GM23338 (cell line): ENCODE measurements around the gene LRMDA. TPM values are rescaled to one million over a fixed set of nuclear protein-coding genes. Genes with fewer than 3 reads are reported as not detected.

Source experiments
- CREB1 ChIP-seq: fragments of 250-450 bp; sonication (Bioruptor Pico); IDR thresholded peaks from 2 replicates; pipeline ENCODE4 v1.5.0; 2020; ENCODE audit warnings: low read depth, mild to moderate bottlenecking, moderate library complexity
- CTCF ChIP-seq, 2 experiments: fragments of 200-600 bp in 1 of 2; sonication (generic) in 1 of 2; conservative IDR thresholded peaks; 2 replicates each; pipeline versions ENCODE4 v1.5.1 to v1.6.1; 2016 to 2017; ENCODE audit warnings: antibody characterized with exemption in 2 of 2, low read depth in 2 of 2, mild to moderate bottlenecking in 2 of 2, moderate library complexity in 1 of 2
- EZH2 ChIP-seq: fragments of 200-600 bp; sonication (generic); IDR thresholded peaks from one replicate; pipeline ENCODE4 v1.8.0; 2017; ENCODE audit warnings: antibody characterized with exemption, mild to moderate bottlenecking, low read depth; ENCODE audit not compliant: unreplicated experiment
- EZH2phosphoT487 ChIP-seq: fragments of 200-600 bp; sonication (generic); IDR thresholded peaks from one replicate; pipeline ENCODE4 v1.8.1; 2018; ENCODE audit warnings: antibody characterized with exemption; ENCODE audit not compliant: unreplicated experiment
- JUNB ChIP-seq: IDR thresholded peaks from one replicate; pipeline ENCODE4 v1.6.1; 2016; ENCODE audit warnings: antibody characterized with exemption; ENCODE audit not compliant: unreplicated experiment
- NANOG ChIP-seq: IDR thresholded peaks from 2 replicates; pipeline ENCODE4 v1.6.1; 2016; ENCODE audit warnings: antibody characterized with exemption, borderline replicate concordance
- POLR2AphosphoS5 ChIP-seq: IDR thresholded peaks from 2 replicates; pipeline ENCODE4 v1.6.1; 2016; ENCODE audit warnings: antibody characterized with exemption, low read depth
- ZNF114 ChIP-seq: fragments of 250-450 bp; sonication (Bioruptor Pico); IDR thresholded peaks from 2 replicates; pipeline ENCODE4 v1.5.0; 2020; ENCODE audit warnings: mild to moderate bottlenecking, moderate library complexity
- ZNF331 ChIP-seq: fragments of 250-450 bp; sonication (Bioruptor Pico); IDR thresholded peaks from 2 replicates; pipeline ENCODE4 v1.5.0; 2020; ENCODE audit warnings: low read depth, mild to moderate bottlenecking, moderate library complexity
- ZNF462 ChIP-seq: fragments of 250-450 bp; sonication (Bioruptor Pico); IDR thresholded peaks from 2 replicates; pipeline ENCODE4 v1.5.0; 2020; ENCODE audit warnings: mild to moderate bottlenecking, moderate library complexity
- polyA plus RNA-seq: library from polyadenylated mRNA; unstranded; fragments of >200 nt; fragmentation: Nextera tagmentation; extraction: Ambion mirVana; gene quantifications from 2 replicates; pipeline ENCODE4 v1.2.1, GENCODE V29; 2016
- total RNA-seq: library from RNA; depleted of rRNA; stranded (reverse); fragments of >200 nt; shearing (Covaris generic); gene quantifications from 2 replicates; pipeline ENCODE4 v1.2.3, GENCODE V29; 2014
- TF ChIP-seq, protein P1 (sequence below): IDR thresholded peaks from 2 replicates; pipeline ENCODE4 v1.6.1; 2016; ENCODE audit warnings: antibody characterized with exemption

The LRMDA gene
- total and polyA plus RNA-seq, 2 experiments from 2014 or later = 0.90 to 1.8 TPM

DNA sequence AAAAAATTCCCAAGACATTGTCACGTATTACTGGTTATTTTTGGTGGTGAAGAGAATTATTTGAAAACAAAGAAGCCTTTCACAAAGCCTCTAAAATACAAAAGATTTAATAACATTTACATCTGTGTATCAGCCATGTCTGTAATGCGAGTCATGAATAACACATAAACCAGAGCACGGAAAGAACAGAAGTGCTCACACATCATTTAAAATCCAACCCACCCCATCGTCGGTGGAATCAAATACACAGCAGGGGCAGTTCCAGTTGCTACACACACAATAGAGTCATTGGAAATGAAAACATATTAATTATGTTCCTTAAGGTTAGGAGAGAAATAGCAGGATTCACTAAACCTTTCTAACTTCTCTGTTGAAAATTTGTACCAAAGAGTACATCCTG, 1108.9 kb downstream of the LRMDA start (continued):
- TF ChIP-seq ZNF462 = no peak
- no peak for TF ChIP-seq NANOG
- TF ChIP-seq, protein P1, sequence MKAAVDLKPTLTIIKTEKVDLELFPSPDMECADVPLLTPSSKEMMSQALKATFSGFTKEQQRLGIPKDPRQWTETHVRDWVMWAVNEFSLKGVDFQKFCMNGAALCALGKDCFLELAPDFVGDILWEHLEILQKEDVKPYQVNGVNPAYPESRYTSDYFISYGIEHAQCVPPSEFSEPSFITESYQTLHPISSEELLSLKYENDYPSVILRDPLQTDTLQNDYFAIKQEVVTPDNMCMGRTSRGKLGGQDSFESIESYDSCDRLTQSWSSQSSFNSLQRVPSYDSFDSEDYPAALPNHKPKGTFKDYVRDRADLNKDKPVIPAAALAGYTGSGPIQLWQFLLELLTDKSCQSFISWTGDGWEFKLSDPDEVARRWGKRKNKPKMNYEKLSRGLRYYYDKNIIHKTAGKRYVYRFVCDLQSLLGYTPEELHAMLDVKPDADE = no peak
- TF ChIP-seq JUNB = no peak
- TF ChIP-seq CTCF (conservative IDR thresholded peaks at IDR 0.05; ENCODE audit: low read depth in 2 of 2) = no peak
- no peak for TF ChIP-seq ZNF114 (CRISPR knock-in tag)
- TF ChIP-seq EZH2 = no peak
- no peak for TF ChIP-seq POLR2AphosphoS5
- TF ChIP-seq EZH2phosphoT487 = no peak
- no peak for TF ChIP-seq CREB1 (CRISPR knock-in tag)
- TF ChIP-seq ZNF331 (CRISPR knock-in tag) = no peak
